ENCODE results near the gene HDAC10. TPM values are rescaled to one million over a fixed set of nuclear protein-coding genes. Genes with fewer than 3 reads are reported as not detected.

The HDAC10 gene
- polyA plus RNA-seq, 1 experiment: 18.2 TPM

- H3K4me3 ChIP-seq (ENCODE audit: low read depth, low read length): no peak overlapping the region
- ChIA-PET POLR2A (no interaction called here), CTCF (no interaction called here)
- peaks cover 76% of the 10 kb centered on the region for H3K36me3 ChIP-seq (ENCODE audit: control insufficient read depth, insufficient read depth, low read length)
- no peak for DNase-seq (ENCODE audit: low read depth)
- no peaks in the 10 kb centered on the region for H3K27me3 ChIP-seq (ENCODE audit: control insufficient read depth, insufficient read depth, low read length)
- TF ChIP-seq CTCF (IDR thresholded peaks at IDR 0.05; ENCODE audit: insufficient read depth, low read depth, low read length): no peak
Observed at GRCh38 chr22:50283821-50284220, 32.8 kb upstream of the HDAC10 start.

- CTCF ChIA-PET: interaction anchor here (0.6 to 1.2 kb wide), 4 partner anchors 11 to 24 kb away, joined by 3 to 4 read pairs (median 4); no protein-coding TSS in a partner anchor
- POLR2A ChIA-PET: no interaction called here
- no peak for TF ChIP-seq CTCF (IDR thresholded peaks at IDR 0.05; ENCODE audit: insufficient read depth, low read depth, low read length)
Observed at GRCh38 chr22:50282361-50283155, 31.5 kb upstream of the HDAC10 start.

GRCh38 chr22:50281957-50282356, 30.9 kb upstream of the HDAC10 start:
- DNase-seq (ENCODE audit: low read depth): no peak
- POLR2A ChIA-PET: no interaction called here
- CTCF ChIA-PET: interaction anchor here (1.2 to 1.6 kb wide), 2 partner anchors 12 to 16 kb away, joined by 4 read pairs; no protein-coding TSS in a partner anchor
- H3K27me3 ChIP-seq (ENCODE audit: control insufficient read depth, insufficient read depth, low read length): no peaks in the 10 kb centered on the region
- TF ChIP-seq CTCF (IDR thresholded peaks at IDR 0.05; ENCODE audit: insufficient read depth, low read depth, low read length): no peak
- no peak overlapping the region for H3K4me3 ChIP-seq (ENCODE audit: low read depth, low read length)
- H3K36me3 ChIP-seq (ENCODE audit: control insufficient read depth, insufficient read depth, low read length): peaks cover 74% of the 10 kb centered on the region

More at GRCh38 chr22:50282361-50283155, 31.5 kb upstream of the HDAC10 start:
- Histone ChIP-seq H3K36me3 (ENCODE audit: control insufficient read depth, insufficient read depth, low read length) (peaks cover 75% of the 10 kb centered on the region), H3K27me3 (ENCODE audit: control insufficient read depth, insufficient read depth, low read length) (no peaks in the 10 kb centered on the region), H3K4me3 (ENCODE audit: low read depth, low read length) (no peak overlapping the region)
- no peak for DNase-seq (ENCODE audit: low read depth)

- no peak for DNase-seq (ENCODE audit: low read depth)
- no peak for TF ChIP-seq CTCF (IDR thresholded peaks at IDR 0.05; ENCODE audit: insufficient read depth, low read depth, low read length)
- CTCF ChIA-PET: interaction anchor here (1.6 kb wide), 3 partner anchors 16 to 45 kb away, joined by 4 to 5 read pairs (median 4); partner anchors contain the start of gene DENND6B
- H3K4me3 ChIP-seq (ENCODE audit: low read depth, low read length): no peak overlapping the region
- POLR2A ChIA-PET: no interaction called here
- no peaks in the 10 kb centered on the region for H3K27me3 ChIP-seq (ENCODE audit: control insufficient read depth, insufficient read depth, low read length)
- peaks cover 73% of the 10 kb centered on the region for H3K36me3 ChIP-seq (ENCODE audit: control insufficient read depth, insufficient read depth, low read length)
Observed at GRCh38 chr22:50281384-50281760, 30.3 kb upstream of the HDAC10 start.

GRCh38 chr22:50280708-50281383, 29.8 kb upstream of the HDAC10 start:
- no peaks in the 10 kb centered on the region for H3K27me3 ChIP-seq (ENCODE audit: control insufficient read depth, insufficient read depth, low read length)
- DNase-seq (ENCODE audit: low read depth): no peak
- H3K4me3 ChIP-seq (ENCODE audit: low read depth, low read length): no peak overlapping the region
- ChIA-PET POLR2A (no interaction called here), CTCF (interaction anchor here (1.0 to 1.6 kb wide), 5 partner anchors 10 to 61 kb away, joined by 4 to 5 read pairs (median 4); partner anchors contain the start of gene DENND6B)
- peaks cover 71% of the 10 kb centered on the region for H3K36me3 ChIP-seq (ENCODE audit: control insufficient read depth, insufficient read depth, low read length)
- no peak for TF ChIP-seq CTCF (IDR thresholded peaks at IDR 0.05; ENCODE audit: insufficient read depth, low read depth, low read length)

Data from BJ (cell line).